Immature natural killer cell (primary cell): ENCODE data around the gene USP28. TPM values are rescaled to one million over a fixed set of nuclear protein-coding genes. Genes with fewer than 3 reads are reported as not detected.

Source experiments
- DNase-seq, 3 donors: peaks; one replicate each; pipeline ENCODE4 v3.0.0; 2022; ENCODE audit warnings: mixed read lengths in 1 of 3
- H3K27ac Mint-ChIP-seq, 6 donors: one replicate each; pipeline ENCODE4 v1.8.0; 2020; ENCODE audit warnings: mixed read lengths in 6 of 6, mild to moderate bottlenecking in 5 of 6, inconsistent platforms in 4 of 6, moderate library complexity in 3 of 6
- H3K27me3 Mint-ChIP-seq, 3 donors: one replicate each; pipeline ENCODE4 v1.8.0; 2020 to 2021; ENCODE audit warnings: low read depth in 3 of 3, mild to moderate bottlenecking in 3 of 3, mixed read lengths in 3 of 3, moderate library complexity in 3 of 3, inconsistent platforms in 1 of 3
- H3K36me3 Mint-ChIP-seq, 3 donors: one replicate each; pipeline ENCODE4 v1.8.0; 2020; ENCODE audit warnings: mixed read lengths in 3 of 3, inconsistent platforms in 2 of 3, mild to moderate bottlenecking in 2 of 3
- H3K4me1 Mint-ChIP-seq, 2 donors: one replicate each; pipeline ENCODE4 v1.8.0; 2020; ENCODE audit warnings: inconsistent platforms in 2 of 2, mild to moderate bottlenecking in 2 of 2, mixed read lengths in 2 of 2, moderate library complexity in 1 of 2
- H3K4me3 Mint-ChIP-seq, 5 donors: one replicate each; pipeline ENCODE4 v1.8.0; 2020; ENCODE audit warnings: mild to moderate bottlenecking in 5 of 5, mixed read lengths in 5 of 5, inconsistent platforms in 3 of 5, moderate library complexity in 3 of 5
- H3K9me3 Mint-ChIP-seq, 6 donors: one replicate each; pipeline ENCODE4 v1.8.0; 2020; ENCODE audit warnings: mild to moderate bottlenecking in 6 of 6, mixed read lengths in 6 of 6, inconsistent platforms in 4 of 6, moderate library complexity in 3 of 6
- polyA plus RNA-seq, 3 donors: library from polyadenylated mRNA; unstranded; fragments of 300-500 nt; fragmentation: Illumina TruSeq; gene quantifications; one replicate each; pipeline ENCODE4 v1.2.3, GENCODE V29; 2021

The USP28 gene
- polyA plus RNA-seq, 3 donors from 2014 or later = 121 to 185 (median 122) TPM

DNA sequence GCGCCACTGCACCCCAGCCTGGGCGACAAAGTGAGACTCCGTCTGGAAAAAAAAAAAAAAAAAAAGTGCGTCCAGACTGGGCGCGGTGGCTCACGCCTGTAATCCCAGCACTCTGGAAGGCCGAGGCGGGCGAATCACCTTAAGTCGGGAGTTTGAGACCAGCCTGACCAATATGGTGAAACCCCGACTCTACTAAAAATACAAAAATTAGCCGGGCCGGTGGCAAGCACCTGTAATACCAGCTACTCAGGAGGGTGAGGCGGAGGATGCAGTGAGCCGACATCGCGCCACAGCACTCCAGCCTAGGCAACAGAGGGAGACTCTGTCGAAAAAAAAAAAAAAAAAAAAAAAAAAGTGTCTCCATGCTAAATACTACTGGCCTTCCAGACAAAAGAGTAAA, 1.3 kb downstream of the USP28 start:
- Mint-ChIP-seq H3K36me3 (peaks cover 13 to 17% (median 14%) of the 10 kb centered on the region in 3 donors), H3K27ac (peak overlapping the region; percentile 83 to 97 (median 91)), H3K9me3 (no peaks in the 10 kb centered on the region), H3K4me1 (peaks cover 72 to 77% of the 10 kb centered on the region in 2 donors), H3K4me3 (peak overlapping the region; percentile 91 to 97 (median 94)), H3K27me3 (peaks cover 10 to 15% (median 13%) of the 10 kb centered on the region in 3 donors)
- DNase-seq = no peak

DNA sequence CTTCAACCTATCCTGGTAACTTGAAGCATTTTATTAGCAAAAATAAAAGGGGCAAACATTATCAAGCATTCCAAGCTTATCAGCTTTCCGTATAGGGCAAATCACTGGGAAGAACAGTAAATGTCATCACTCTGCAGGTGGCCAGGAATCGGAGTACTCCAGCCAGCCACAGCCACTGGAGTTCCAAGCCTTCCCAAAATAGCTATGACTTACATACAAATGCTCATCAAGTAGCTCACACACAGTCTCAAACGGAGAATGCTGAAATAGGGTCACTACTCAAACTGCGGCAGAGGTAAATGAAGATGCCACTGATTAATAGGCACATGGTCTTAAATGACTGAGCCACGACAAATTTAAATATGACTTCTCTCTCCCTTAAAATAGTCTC, 2.1 kb downstream of the USP28 start:
- Mint-ChIP-seq H3K9me3 (no peaks in the 10 kb centered on the region), H3K36me3 (peaks cover 13 to 17% (median 14%) of the 10 kb centered on the region in 3 donors), H3K4me3 (peak overlapping the region; percentile 91 to 97 (median 94)), H3K4me1 (peaks cover 80 to 85% of the 10 kb centered on the region in 2 donors), H3K27ac (peak overlapping the region; percentile 59 to 87 (median 80)), H3K27me3 (peaks cover 10 to 15% (median 13%) of the 10 kb centered on the region in 3 donors)
- DNase-seq = no peak

DNA sequence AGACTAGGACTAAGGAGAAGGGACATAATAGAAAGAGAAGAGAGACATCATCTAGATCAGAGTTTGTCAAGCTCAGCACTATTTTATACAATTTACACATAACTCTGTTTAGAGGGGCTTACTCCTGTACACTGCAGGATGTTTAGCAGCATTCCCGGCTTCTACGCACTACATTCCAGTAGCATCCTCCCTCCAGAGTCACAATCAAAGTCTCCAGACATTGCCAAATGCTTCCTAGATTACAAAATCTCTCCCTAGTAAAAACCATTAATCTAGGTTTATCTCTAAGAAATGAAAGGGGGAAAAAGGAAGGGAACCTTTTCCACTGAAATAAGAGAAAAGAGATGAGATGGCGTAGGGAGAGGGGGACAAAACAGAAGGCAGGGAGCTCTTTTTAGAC, 4.0 kb downstream of the USP28 start:
- no peaks in the 10 kb centered on the region for H3K9me3 Mint-ChIP-seq
- H3K4me3 Mint-ChIP-seq = peak overlapping the region; percentile 91 to 97 (median 94)
- peak overlapping the region; percentile 79 to 96 (median 89) for H3K27ac Mint-ChIP-seq
- peaks cover 10 to 15% (median 12%) of the 10 kb centered on the region in 3 donors for H3K27me3 Mint-ChIP-seq
- peaks cover 89 to 91% of the 10 kb centered on the region in 2 donors for H3K4me1 Mint-ChIP-seq
- H3K36me3 Mint-ChIP-seq = peaks cover 12 to 17% (median 16%) of the 10 kb centered on the region in 3 donors
- no peak for DNase-seq

DNA sequence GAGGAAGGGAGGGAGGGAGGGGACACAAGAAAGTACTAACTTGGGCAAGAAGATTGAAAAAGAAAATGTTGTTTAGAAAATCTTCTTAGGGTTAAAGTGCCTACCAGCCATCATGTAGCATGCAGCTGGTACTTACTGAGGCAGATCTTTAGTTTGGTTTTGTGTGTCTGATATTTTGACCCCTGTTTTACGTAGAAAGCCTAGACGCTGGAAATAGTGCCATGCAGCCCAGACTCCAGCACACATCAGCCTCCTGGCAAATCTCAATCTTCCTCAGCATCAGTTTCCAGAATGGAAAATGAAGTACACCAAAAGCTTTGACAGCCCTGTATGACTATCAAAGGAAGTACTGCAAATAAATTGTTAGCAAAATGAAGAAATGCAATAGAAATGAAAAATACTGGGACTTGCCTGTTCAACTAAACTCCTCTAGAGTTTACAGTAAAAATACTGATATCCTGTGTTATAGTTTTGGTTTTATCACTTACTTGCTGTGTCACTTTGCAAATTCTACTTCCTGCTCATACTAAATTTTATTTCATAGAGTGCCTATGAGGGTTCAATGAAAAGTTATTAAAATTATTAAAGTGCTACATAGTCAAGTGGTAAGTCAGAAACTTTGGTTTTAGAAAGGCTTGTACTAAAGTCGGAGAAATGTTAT, 7.4 kb downstream of the USP28 start:
- H3K27me3 Mint-ChIP-seq = peaks cover 0 to 3% (median 2%) of the 10 kb centered on the region in 3 donors
- no peaks in the 10 kb centered on the region for H3K9me3 Mint-ChIP-seq
- H3K4me1 Mint-ChIP-seq = peaks cover 94 to 95% of the 10 kb centered on the region in 2 donors
- H3K27ac Mint-ChIP-seq = peak overlapping the region; percentile 87 to 96 (median 89)
- H3K36me3 Mint-ChIP-seq = peaks cover 5 to 16% (median 16%) of the 10 kb centered on the region in 3 donors
- peak; percentile 26 to 48 (median 46) for DNase-seq
- H3K4me3 Mint-ChIP-seq = peak overlapping the region; percentile 72 to 94 (median 86)

DNA sequence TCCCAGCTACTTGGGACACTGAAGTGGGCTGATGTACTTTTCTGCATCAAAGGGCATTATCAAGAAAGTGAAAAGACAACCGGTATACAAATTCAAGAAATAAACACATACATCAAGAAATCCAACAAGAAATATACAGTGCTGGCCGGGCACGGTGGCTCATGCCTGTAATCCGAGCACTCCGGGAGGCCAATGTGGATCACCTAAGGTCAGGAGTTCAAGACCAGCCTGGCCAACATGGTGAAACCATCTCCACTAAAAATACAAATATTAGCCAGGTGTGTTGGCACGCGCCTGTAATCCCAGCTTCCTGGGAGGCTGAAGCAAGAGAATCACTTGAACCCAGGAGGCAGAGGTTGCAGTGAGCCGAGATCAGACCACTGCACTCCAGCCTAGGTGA, 9.5 kb downstream of the USP28 start:
- Mint-ChIP-seq H3K9me3 (no peaks in the 10 kb centered on the region), H3K4me3 (peak overlapping the region; percentile 29 to 94 (median 79)), H3K4me1 (peaks cover 93 to 95% of the 10 kb centered on the region in 2 donors), H3K36me3 (peaks cover 10 to 21% (median 11%) of the 10 kb centered on the region in 3 donors), H3K27me3 (peaks cover 1 to 4% (median 2%) of the 10 kb centered on the region in 3 donors), H3K27ac (peak overlapping the region; percentile 87 to 96 (median 91))
- DNase-seq = no peak

DNA sequence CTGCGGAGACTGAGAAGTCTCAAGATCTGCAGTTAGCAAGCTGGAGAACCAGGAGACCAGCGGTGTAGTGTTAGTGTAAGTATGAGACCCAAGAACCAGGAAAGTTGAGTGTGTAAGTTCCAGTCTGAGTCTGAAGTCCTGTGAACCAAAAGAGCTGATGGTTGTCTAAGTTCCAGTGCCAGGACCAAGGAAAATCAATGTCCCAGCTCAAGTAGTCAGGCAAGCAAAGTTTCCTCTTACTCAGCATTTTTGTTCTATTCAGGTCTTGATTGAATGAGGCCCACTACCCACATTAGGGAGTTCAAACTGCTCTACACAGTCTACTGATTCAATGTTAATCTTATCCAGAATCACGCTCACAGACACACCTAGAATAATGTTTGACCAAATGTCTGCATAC, 11.0 kb downstream of the USP28 start:
- peak overlapping the region; percentile 87 to 96 (median 91) for H3K27ac Mint-ChIP-seq
- H3K9me3 Mint-ChIP-seq = no peaks in the 10 kb centered on the region
- peak overlapping the region; percentile 5 to 79 (median 40) for H3K4me3 Mint-ChIP-seq
- H3K36me3 Mint-ChIP-seq = peaks cover 10 to 21% (median 10%) of the 10 kb centered on the region in 3 donors
- DNase-seq = no peak
- peaks cover 92 to 94% of the 10 kb centered on the region in 2 donors for H3K4me1 Mint-ChIP-seq
- H3K27me3 Mint-ChIP-seq = peaks cover 0 to 4% (median 3%) of the 10 kb centered on the region in 3 donors

DNA sequence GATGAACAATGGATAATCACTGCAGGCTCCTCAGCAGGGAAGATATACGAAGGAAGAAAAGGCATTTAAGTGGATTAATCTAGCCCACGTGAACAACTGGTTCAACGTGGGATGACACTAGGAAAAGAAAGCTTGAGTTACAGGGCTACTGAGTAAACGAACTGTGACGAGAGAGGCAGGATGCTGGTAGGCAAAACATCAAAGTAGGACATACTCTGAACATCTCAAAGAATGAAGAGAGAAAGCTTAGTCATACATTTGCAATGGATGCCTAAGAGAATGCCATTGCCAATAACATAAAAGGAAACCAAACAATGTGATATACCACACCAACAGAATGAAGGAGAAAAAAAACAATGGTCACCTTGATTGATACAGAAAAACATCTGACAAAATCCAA, 12.9 kb downstream of the USP28 start:
- H3K36me3 Mint-ChIP-seq = peaks cover 10 to 24% (median 10%) of the 10 kb centered on the region in 3 donors
- H3K4me1 Mint-ChIP-seq = peaks cover 91 to 94% of the 10 kb centered on the region in 2 donors
- H3K9me3 Mint-ChIP-seq = no peaks in the 10 kb centered on the region
- peak; percentile 7 to 34 (median 14) for DNase-seq
- peak overlapping the region; percentile 82 to 94 (median 90) for H3K27ac Mint-ChIP-seq
- peaks cover 0 to 4% (median 3%) of the 10 kb centered on the region in 3 donors for H3K27me3 Mint-ChIP-seq
- peak overlapping the region; percentile 66 to 79 (median 71) for H3K4me3 Mint-ChIP-seq

DNA sequence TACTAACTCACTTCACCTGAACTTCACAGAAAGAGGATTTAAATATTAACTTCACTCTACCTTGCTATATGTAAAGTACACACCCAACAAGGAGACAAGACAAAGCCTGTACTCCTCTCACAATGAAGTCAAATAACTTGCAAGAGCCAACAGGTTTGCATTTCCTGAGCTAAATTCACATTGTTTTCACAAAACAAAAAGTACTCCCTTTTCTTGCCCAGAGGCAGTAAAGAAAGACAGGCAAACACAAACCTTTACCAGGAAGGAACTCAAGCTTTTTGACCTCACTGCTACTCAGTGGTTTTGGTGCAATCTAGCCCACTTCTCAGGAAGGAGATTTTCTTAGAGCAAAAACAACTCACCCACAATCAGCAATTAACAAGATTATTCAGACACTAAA, 15.7 kb downstream of the USP28 start:
- Mint-ChIP-seq H3K27ac (peak overlapping the region; percentile 78 to 94 (median 84)), H3K27me3 (peaks cover 0 to 4% (median 2%) of the 10 kb centered on the region in 3 donors), H3K36me3 (peaks cover 5 to 15% (median 7%) of the 10 kb centered on the region in 3 donors), H3K9me3 (no peaks in the 10 kb centered on the region), H3K4me1 (peaks cover 85 to 92% of the 10 kb centered on the region in 2 donors), H3K4me3 (peak overlapping the region; percentile 71 to 91 (median 79))
- peak; percentile 45 to 59 (median 52) for DNase-seq

DNA sequence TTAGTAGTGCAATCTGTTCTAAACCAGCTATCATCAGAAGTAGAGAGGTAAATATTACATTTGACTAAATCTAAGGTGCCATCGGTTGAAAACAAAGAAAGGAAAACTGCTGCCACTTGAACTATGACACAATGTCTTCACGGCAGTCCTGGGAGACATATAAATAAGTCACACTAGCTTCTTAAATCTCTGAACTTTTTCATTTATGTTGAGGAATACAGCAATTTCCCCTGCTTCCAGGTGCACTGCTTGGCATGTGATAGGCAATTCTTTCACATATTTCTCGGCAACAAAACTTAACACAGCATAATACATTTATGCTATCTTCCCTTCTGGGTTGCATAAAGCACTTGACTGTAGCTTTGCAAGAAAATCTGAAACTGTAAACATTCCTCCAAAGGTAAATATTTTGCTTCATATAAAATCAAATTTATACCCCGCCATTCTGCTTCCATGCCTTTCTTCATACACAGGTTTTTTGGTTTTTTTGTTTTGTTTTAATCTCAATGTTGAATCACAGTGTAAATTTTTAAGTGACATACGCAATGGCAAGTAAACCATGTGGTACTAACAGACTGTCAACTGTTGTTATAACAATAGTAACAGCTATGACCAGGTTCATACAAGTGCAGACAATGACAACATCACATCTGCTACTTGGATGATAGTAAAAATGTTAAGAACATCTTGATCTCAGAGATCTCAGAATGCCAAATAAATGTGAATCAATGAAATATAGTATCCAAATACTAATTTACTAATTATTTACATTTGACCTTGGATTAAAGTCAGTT, 18.2 kb downstream of the USP28 start:
- Mint-ChIP-seq H3K27ac (peak overlapping the region; percentile 74 to 93 (median 86)), H3K4me3 (peak overlapping the region in 4 of 5 donors; percentile 10 to 39 (median 20)), H3K27me3 (peaks cover 0 to 2% (median 2%) of the 10 kb centered on the region in 3 donors), H3K36me3 (peaks cover 0 to 7% (median 3%) of the 10 kb centered on the region in 3 donors), H3K9me3 (no peaks in the 10 kb centered on the region), H3K4me1 (peaks cover 83% of the 10 kb centered on the region in 2 donors)
- DNase-seq = no peak

DNA sequence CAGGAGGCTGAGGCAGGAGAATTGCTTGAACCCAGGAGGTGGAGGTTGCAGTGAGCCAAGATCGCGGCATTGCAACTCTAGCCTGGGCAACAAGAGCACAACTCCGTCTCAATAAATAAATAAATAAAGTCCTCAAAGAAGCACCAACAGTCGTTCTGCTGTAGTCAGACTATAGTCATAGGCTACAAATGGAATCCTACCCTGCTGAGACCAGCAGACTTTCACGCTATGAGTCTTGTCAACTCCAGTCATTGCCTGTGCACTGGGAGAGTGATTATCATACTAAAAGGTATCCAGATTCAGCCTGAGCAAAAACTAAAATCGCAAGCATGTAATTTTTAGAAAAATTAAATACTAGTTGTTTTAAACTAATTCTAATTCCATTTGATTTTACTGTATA, 19.6 kb downstream of the USP28 start:
- Mint-ChIP-seq H3K4me1 (peaks cover 75 to 76% of the 10 kb centered on the region in 2 donors), H3K4me3 (no peak overlapping the region), H3K36me3 (peaks cover 5 to 20% (median 10%) of the 10 kb centered on the region in 3 donors), H3K27me3 (peaks cover 0 to 2% (median 2%) of the 10 kb centered on the region in 3 donors), H3K27ac (peak overlapping the region in 5 of 6 donors; percentile 7 to 86 (median 39)), H3K9me3 (no peaks in the 10 kb centered on the region)
- DNase-seq = no peak

DNA sequence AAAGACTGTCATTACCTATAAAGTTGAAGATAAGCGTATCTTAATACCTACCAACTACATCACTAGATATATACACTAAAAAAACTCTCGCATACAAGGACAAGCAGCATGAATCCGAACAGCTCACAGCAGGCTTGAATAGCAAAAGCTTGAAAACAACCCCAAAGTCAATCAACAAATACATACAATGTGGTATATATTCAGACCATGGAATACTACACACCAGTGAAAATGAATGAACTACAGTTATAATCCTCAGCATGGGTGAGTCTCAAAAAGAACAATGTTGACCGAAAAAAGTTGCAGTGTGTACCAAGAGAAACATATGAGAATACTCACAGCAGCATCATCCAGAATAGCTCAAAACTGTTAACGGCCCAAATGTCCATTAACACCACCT, 25.2 kb downstream of the USP28 start:
- DNase-seq = no peak
- H3K4me3 Mint-ChIP-seq = no peak overlapping the region
- no peaks in the 10 kb centered on the region for H3K9me3 Mint-ChIP-seq
- H3K36me3 Mint-ChIP-seq = peaks cover 22 to 51% (median 28%) of the 10 kb centered on the region in 3 donors
- H3K27ac Mint-ChIP-seq = peak overlapping the region; percentile 36 to 81 (median 44)
- H3K4me1 Mint-ChIP-seq = peaks cover 57 to 73% of the 10 kb centered on the region in 2 donors
- peaks cover 0 to 2% (median 0%) of the 10 kb centered on the region in 3 donors for H3K27me3 Mint-ChIP-seq

DNA sequence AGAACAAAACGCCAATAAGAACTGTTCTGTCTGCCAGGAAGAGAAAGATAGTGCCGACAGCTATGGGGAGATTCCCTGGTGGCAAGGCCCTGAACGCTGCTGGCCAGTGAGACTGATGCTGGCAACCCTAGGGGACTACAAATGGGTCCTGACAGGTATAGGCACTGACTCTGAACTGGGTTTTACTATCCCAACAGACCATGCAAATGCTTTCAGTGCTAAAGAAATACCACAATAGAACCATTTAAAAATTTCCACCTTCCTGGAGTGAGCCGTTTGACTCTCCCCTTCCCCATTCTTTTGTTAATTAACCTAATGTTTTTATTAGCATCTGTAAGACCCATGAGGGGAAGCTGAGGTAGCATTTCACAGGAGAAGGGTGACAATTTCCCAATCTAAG, 25.7 kb downstream of the USP28 start:
- no peaks in the 10 kb centered on the region for H3K9me3 Mint-ChIP-seq
- peaks cover 0 to 2% (median 0%) of the 10 kb centered on the region in 3 donors for H3K27me3 Mint-ChIP-seq
- no peak for DNase-seq
- H3K36me3 Mint-ChIP-seq = peaks cover 22 to 51% (median 28%) of the 10 kb centered on the region in 3 donors
- peak overlapping the region in 4 of 6 donors; percentile 49 to 72 (median 60) for H3K27ac Mint-ChIP-seq
- H3K4me1 Mint-ChIP-seq = peaks cover 52 to 68% of the 10 kb centered on the region in 2 donors
- H3K4me3 Mint-ChIP-seq = no peak overlapping the region

DNA sequence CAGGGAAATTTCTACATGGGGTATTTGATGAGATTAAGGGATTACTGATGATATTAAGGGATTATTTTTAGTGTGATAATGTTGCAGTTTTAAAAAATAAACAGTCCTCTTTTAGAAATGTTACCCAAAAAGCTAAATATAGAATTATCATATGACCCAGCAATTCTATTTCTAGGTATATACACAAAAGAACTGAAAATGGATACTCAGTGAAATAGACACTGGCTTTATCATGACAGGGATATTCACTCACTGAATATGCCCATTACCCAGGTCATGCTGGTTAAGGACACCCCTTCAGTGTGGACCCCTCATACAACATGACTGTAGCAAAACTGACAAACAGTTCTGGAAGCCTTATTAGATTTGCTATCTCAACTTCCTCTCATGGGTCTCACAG, 27.8 kb downstream of the USP28 start:
- DNase-seq = no peak
- peaks cover 0 to 2% (median 0%) of the 10 kb centered on the region in 3 donors for H3K27me3 Mint-ChIP-seq
- peaks cover 48 to 69% of the 10 kb centered on the region in 2 donors for H3K4me1 Mint-ChIP-seq
- H3K36me3 Mint-ChIP-seq = peaks cover 28 to 53% (median 30%) of the 10 kb centered on the region in 3 donors
- peak overlapping the region; percentile 26 to 82 (median 72) for H3K27ac Mint-ChIP-seq
- no peak overlapping the region for H3K4me3 Mint-ChIP-seq
- no peaks in the 10 kb centered on the region for H3K9me3 Mint-ChIP-seq
